Naive B cell (primary cell): Measurements from ENCODE around the gene SLC22A7. TPM values are rescaled to one million over a fixed set of nuclear protein-coding genes. Genes with fewer than 3 reads are reported as not detected.

Experiments used
- ATAC-seq, 2 donors: fragments of 150-1000 bp; cut with Tn5 transposase; 2 replicates each; pipeline ENCODE4 v1.10.0; 2021; ENCODE audit warnings: low read depth in 2 of 2, mild to moderate bottlenecking in 2 of 2, moderate library complexity in 2 of 2
- DNase-seq: peaks from one replicate; pipeline ENCODE4 v3.0.0; 2022
- H3K27ac Mint-ChIP-seq, 6 donors: one replicate each; pipeline ENCODE4 v1.8.0; 2020 to 2022; ENCODE audit warnings: mild to moderate bottlenecking in 6 of 6, mixed read lengths in 6 of 6, moderate library complexity in 5 of 6, inconsistent platforms in 2 of 6
- H3K27me3 Mint-ChIP-seq, 3 donors: one replicate each; pipeline ENCODE4 v1.8.0; 2021 to 2022; ENCODE audit warnings: mixed read lengths in 3 of 3, mild to moderate bottlenecking in 1 of 3
- H3K36me3 Mint-ChIP-seq, 2 donors: one replicate each; pipeline ENCODE4 v1.8.0; 2020 to 2022; ENCODE audit warnings: mixed read lengths in 2 of 2, inconsistent platforms in 1 of 2, mild to moderate bottlenecking in 1 of 2
- H3K4me1 Mint-ChIP-seq, 3 donors: one replicate each; pipeline ENCODE4 v1.8.0; 2020 to 2022; ENCODE audit warnings: mixed read lengths in 3 of 3, inconsistent platforms in 1 of 3, mild to moderate bottlenecking in 1 of 3, moderate library complexity in 1 of 3
- H3K4me3 Mint-ChIP-seq, 8 donors: one replicate each; pipeline ENCODE4 v1.8.0; 2020 to 2022; ENCODE audit warnings: mild to moderate bottlenecking in 8 of 8, mixed read lengths in 8 of 8, moderate library complexity in 8 of 8, inconsistent platforms in 2 of 8
- H3K9me3 Mint-ChIP-seq, 7 donors: one replicate each; pipeline ENCODE4 v1.8.0; 2020 to 2022; ENCODE audit warnings: mixed read lengths in 7 of 7, mild to moderate bottlenecking in 5 of 7, inconsistent platforms in 2 of 7, moderate library complexity in 1 of 7
- polyA plus RNA-seq, 6 donors: library from polyadenylated mRNA; unstranded; fragments of 300-500 nt; fragmentation: Illumina TruSeq; gene quantifications; one replicate each; pipeline ENCODE4 v1.2.3, GENCODE V29; 2021; ENCODE audit warnings: low read depth in 6 of 6

SLC22A7 gene
- polyA plus RNA-seq, 6 donors from 2014 or later = 0.54 TPM; not detected in 5

DNA sequence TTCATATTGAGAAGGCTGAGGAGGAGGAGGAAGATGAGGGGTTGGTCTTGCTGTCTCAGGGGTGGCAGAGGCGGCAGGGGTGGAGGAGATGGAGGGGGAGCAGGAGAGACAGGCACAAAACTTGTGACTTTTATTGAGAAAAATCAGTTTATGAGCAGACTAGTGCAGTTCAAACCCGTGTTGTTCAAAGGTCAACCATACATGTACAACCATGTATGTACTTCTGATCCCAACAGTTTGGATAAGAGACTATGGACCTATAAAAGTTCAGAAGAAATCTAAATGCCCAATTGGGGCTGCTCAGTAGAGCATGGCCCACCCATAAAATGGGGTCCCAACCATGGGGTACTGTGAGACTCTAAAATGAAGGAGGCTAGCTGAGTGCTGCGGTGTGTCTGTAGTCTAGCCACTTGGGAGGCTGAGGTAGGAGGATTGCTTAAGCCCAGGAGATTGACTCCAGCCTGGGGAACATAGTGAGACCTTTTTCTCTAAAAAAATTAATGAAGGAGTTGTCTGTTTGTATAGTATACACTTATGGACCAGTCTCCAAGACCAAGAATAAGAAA, 7.6 kb upstream of the SLC22A7 start:
- peak overlapping the region in 2 of 6 donors; percentile 19 to 37 for H3K27ac Mint-ChIP-seq
- peaks cover 11 to 38% (median 32%) of the 10 kb centered on the region in 3 donors for H3K27me3 Mint-ChIP-seq
- peaks cover 6 to 11% (median 11%) of the 10 kb centered on the region in 3 donors for H3K4me1 Mint-ChIP-seq

GRCh38 chr6:43290905-43291355, 7.1 kb upstream of the SLC22A7 start:
- DNase-seq (no peak), ATAC-seq (no peak)
- Mint-ChIP-seq H3K9me3 (no peaks in the 10 kb centered on the region), H3K4me3 (no peak overlapping the region), H3K4me1 (peaks cover 4 to 7% (median 6%) of the 10 kb centered on the region in 3 donors), H3K27ac (no peak overlapping the region), H3K27me3 (peaks cover 8 to 32% (median 27%) of the 10 kb centered on the region in 3 donors), H3K36me3 (no peaks in the 10 kb centered on the region)

More for the DNA sequence above, 7.6 kb upstream of the SLC22A7 start:
- no peaks in the 10 kb centered on the region for H3K36me3 Mint-ChIP-seq
- no peak for DNase-seq
- ATAC-seq = no peak
- H3K4me3 Mint-ChIP-seq = no peak overlapping the region
- no peaks in the 10 kb centered on the region for H3K9me3 Mint-ChIP-seq

DNA sequence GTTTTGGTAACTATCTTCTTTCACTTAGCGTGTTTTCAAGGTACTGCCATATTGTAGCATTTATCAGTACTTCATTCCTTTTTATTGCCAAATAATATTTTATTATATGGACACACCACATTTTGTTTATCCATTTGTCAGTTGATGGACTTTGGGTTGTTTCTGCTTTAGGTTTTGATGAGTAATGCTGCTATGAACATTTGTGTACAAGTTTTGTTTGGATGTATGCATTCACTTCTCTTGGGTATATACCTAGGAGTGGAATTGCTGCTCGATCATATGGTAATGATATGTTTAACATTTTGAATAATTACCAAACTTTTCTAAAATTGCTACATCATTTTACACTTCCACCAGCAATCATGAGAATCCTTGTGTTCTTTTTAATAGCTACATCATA, 6.4 kb upstream of the SLC22A7 start:
- Mint-ChIP-seq H3K27ac (no peak overlapping the region), H3K4me1 (peaks cover 4 to 7% (median 6%) of the 10 kb centered on the region in 3 donors), H3K27me3 (peaks cover 10 to 29% (median 20%) of the 10 kb centered on the region in 3 donors), H3K9me3 (no peaks in the 10 kb centered on the region), H3K36me3 (no peaks in the 10 kb centered on the region), H3K4me3 (no peak overlapping the region)
- no peak for DNase-seq
- no peak for ATAC-seq

GRCh38 chr6:43292341-43292740, 5.7 kb upstream of the SLC22A7 start:
- no peak for ATAC-seq
- no peak for DNase-seq
- Mint-ChIP-seq H3K4me3 (no peak overlapping the region), H3K36me3 (no peaks in the 10 kb centered on the region), H3K27me3 (peaks cover 13 to 27% (median 14%) of the 10 kb centered on the region in 3 donors), H3K4me1 (peaks cover 4 to 7% (median 6%) of the 10 kb centered on the region in 3 donors), H3K27ac (no peak overlapping the region), H3K9me3 (no peaks in the 10 kb centered on the region)

- H3K27ac Mint-ChIP-seq = no peak overlapping the region
These were observed 5.2 kb upstream of the SLC22A7 start for GRCh38 chr6:43292763-43293318.

DNA sequence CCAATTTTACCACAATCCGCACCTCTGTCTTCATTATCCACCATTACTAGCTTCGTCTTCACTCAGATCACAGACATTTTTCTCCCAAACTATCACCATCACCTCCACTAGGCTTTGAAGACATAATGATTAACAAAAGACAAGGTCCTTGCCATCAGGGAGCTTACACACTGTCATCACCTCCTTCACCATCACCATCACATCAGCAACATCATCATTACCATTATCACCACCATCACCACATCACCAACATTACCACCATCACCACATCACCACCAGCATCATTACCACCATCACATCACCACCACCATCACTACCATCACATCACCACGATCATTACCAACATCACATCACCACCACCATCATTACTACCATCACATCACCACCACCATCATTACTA, 4.4 kb upstream of the SLC22A7 start:
- H3K27ac Mint-ChIP-seq = no peak overlapping the region
- H3K4me1 Mint-ChIP-seq = peaks cover 0 to under 1% (median 0%) of the 10 kb centered on the region in 3 donors
- ATAC-seq = no peak

More at GRCh38 chr6:43292763-43293318, 5.2 kb upstream of the SLC22A7 start:
- Mint-ChIP-seq H3K27me3 (peaks cover 8 to 22% (median 14%) of the 10 kb centered on the region in 3 donors), H3K9me3 (no peaks in the 10 kb centered on the region), H3K4me1 (peaks cover 1 to 3% (median 2%) of the 10 kb centered on the region in 3 donors), H3K4me3 (peak overlapping the region in 1 of 8 donors; percentile 51), H3K36me3 (no peaks in the 10 kb centered on the region)
- no peak for ATAC-seq
- no peak for DNase-seq

DNA sequence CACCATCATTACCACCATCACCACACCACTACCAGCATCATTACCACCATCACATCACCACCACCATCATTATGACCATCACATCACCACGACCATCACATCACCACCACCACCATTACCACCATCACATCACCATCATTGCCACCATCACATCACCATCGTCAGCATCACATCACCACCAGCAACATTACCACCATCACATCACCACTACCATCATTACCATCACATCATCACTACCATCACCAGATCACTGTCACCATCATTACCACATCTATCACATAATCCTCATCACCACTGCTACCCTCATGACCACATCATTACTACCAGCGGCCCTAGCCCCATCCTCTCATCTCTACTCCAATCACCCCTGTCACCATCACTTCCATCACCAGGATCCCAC, 3.5 kb upstream of the SLC22A7 start:
- DNase-seq (no peak), ATAC-seq (no peak)
- Mint-ChIP-seq H3K4me1 (peaks cover 0 to 4% (median 0%) of the 10 kb centered on the region in 3 donors), H3K27me3 (peaks cover 5 to 16% (median 14%) of the 10 kb centered on the region in 3 donors), H3K4me3 (no peak overlapping the region), H3K36me3 (no peaks in the 10 kb centered on the region), H3K9me3 (no peaks in the 10 kb centered on the region), H3K27ac (no peak overlapping the region)

More for the DNA sequence above, 4.4 kb upstream of the SLC22A7 start:
- H3K9me3 Mint-ChIP-seq = no peaks in the 10 kb centered on the region
- H3K36me3 Mint-ChIP-seq = no peaks in the 10 kb centered on the region
- H3K27me3 Mint-ChIP-seq = peaks cover 5 to 16% (median 14%) of the 10 kb centered on the region in 3 donors
- DNase-seq = no peak
- H3K4me3 Mint-ChIP-seq = no peak overlapping the region

GRCh38 chr6:43295456-43295855, 2.6 kb upstream of the SLC22A7 start:
- H3K36me3 Mint-ChIP-seq = no peaks in the 10 kb centered on the region
- DNase-seq (no peak), ATAC-seq (no peak)
- H3K9me3 Mint-ChIP-seq = no peaks in the 10 kb centered on the region
- no peak overlapping the region for H3K4me3 Mint-ChIP-seq
- peaks cover 9 to 16% (median 10%) of the 10 kb centered on the region in 3 donors for H3K27me3 Mint-ChIP-seq
- H3K27ac Mint-ChIP-seq = no peak overlapping the region
- H3K4me1 Mint-ChIP-seq = peaks cover 6 to 10% (median 7%) of the 10 kb centered on the region in 3 donors

GRCh38 chr6:43296780-43297497, 1.1 kb upstream of the SLC22A7 start:
- Mint-ChIP-seq H3K27me3 (peaks cover 7 to 16% (median 9%) of the 10 kb centered on the region in 3 donors), H3K4me1 (peaks cover 7 to 18% (median 9%) of the 10 kb centered on the region in 3 donors), H3K4me3 (no peak overlapping the region), H3K9me3 (no peaks in the 10 kb centered on the region), H3K36me3 (no peaks in the 10 kb centered on the region), H3K27ac (peak overlapping the region in 1 of 6 donors; percentile 82)
- no peak for ATAC-seq
- no peak for DNase-seq

DNA sequence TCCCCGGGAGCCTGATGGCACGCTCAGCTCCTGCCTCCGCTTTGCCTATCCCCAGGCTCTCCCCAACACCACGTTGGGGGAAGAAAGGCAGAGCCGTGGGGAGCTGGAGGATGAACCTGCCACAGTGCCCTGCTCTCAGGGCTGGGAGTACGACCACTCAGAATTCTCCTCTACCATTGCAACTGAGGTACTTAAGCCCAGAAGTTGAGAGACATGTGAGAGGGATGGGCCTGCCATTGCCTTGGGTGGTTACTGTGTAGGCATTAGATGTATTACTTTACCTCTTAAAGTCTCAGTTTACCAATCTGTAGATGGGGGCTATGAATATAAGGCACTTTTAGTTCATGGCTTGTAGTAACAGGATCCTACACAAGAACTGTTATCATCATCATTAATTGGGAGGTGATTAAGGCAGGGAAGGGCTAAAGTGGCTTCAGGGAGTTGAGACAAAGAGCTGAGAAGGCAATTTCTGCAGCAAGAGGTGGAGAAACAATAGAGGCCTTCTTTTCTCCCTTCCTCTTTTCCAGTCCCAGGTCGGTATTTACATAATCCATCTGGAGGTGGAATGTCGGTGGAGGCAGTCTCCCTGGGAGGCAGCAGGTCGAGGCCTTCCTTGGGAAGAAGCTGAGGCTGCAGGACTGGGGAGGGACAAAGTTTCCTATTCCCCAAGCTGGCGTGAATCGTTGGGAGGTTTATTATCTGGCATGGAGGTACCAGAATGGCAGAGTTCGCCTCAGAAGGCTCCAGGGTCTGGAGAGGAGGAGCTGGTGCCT, 691 bp downstream of the SLC22A7 start:
- DNase-seq (no peak), ATAC-seq (no peak)
- Mint-ChIP-seq H3K4me3 (no peak overlapping the region), H3K4me1 (peaks cover 7 to 19% (median 9%) of the 10 kb centered on the region in 3 donors), H3K27ac (peak overlapping the region in 1 of 6 donors; percentile 75), H3K27me3 (peaks cover 7 to 9% (median 9%) of the 10 kb centered on the region in 3 donors), H3K9me3 (no peaks in the 10 kb centered on the region), H3K36me3 (no peaks in the 10 kb centered on the region)

- H3K27ac Mint-ChIP-seq = peak overlapping the region in 3 of 6 donors; percentile 26 to 85 (median 36)
- H3K4me1 Mint-ChIP-seq = peaks cover 7 to 20% (median 9%) of the 10 kb centered on the region in 3 donors
- ATAC-seq = peak; percentile 27 to 56
- no peak overlapping the region for H3K4me3 Mint-ChIP-seq
- H3K36me3 Mint-ChIP-seq = no peaks in the 10 kb centered on the region
- H3K9me3 Mint-ChIP-seq = no peaks in the 10 kb centered on the region
- DNase-seq = no peak
- peaks cover 7 to 9% (median 9%) of the 10 kb centered on the region in 3 donors for H3K27me3 Mint-ChIP-seq
These were observed 1.6 kb downstream of the SLC22A7 start for GRCh38 chr6:43299338-43300293.
